ENCODE measurements around the gene SBF1. TPM values are rescaled to one million over a fixed set of nuclear protein-coding genes. Genes with fewer than 3 reads are reported as not detected.

Gene SBF1
- total and polyA plus RNA-seq, 2 of the 13 experiments (the other 11 are each of a cell fraction or from before 2014, with no cell fraction given), result 31.7 to 40.9 TPM

GRCh38 chr22:50456466-50457234, 18.2 kb downstream of the SBF1 start (continued):
- peak; percentile 52; the same call in 1 of the 2 replicates for TF ChIP-seq RAD21 (CRISPR knock-in tag; IDR thresholded peaks at IDR 0.05)
- no peak for TF ChIP-seq HMG20A (CRISPR knock-in tag; IDR thresholded peaks at IDR 0.05; ENCODE audit: borderline replicate concordance)
- no peak for TF ChIP-seq NCOR1 (IDR thresholded peaks at IDR 0.05; ENCODE audit: borderline replicate concordance, low read length)
- TF ChIP-seq, protein P1, sequence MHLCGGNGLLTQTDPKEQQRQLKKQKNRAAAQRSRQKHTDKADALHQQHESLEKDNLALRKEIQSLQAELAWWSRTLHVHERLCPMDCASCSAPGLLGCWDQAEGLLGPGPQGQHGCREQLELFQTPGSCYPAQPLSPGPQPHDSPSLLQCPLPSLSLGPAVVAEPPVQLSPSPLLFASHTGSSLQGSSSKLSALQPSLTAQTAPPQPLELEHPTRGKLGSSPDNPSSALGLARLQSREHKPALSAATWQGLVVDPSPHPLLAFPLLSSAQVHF (CRISPR knock-in tag; IDR thresholded peaks at IDR 0.05), result no peak
- TF ChIP-seq ZSCAN12 (CRISPR knock-in tag; IDR thresholded peaks at IDR 0.05), result no peak
- TF ChIP-seq, protein P2, sequence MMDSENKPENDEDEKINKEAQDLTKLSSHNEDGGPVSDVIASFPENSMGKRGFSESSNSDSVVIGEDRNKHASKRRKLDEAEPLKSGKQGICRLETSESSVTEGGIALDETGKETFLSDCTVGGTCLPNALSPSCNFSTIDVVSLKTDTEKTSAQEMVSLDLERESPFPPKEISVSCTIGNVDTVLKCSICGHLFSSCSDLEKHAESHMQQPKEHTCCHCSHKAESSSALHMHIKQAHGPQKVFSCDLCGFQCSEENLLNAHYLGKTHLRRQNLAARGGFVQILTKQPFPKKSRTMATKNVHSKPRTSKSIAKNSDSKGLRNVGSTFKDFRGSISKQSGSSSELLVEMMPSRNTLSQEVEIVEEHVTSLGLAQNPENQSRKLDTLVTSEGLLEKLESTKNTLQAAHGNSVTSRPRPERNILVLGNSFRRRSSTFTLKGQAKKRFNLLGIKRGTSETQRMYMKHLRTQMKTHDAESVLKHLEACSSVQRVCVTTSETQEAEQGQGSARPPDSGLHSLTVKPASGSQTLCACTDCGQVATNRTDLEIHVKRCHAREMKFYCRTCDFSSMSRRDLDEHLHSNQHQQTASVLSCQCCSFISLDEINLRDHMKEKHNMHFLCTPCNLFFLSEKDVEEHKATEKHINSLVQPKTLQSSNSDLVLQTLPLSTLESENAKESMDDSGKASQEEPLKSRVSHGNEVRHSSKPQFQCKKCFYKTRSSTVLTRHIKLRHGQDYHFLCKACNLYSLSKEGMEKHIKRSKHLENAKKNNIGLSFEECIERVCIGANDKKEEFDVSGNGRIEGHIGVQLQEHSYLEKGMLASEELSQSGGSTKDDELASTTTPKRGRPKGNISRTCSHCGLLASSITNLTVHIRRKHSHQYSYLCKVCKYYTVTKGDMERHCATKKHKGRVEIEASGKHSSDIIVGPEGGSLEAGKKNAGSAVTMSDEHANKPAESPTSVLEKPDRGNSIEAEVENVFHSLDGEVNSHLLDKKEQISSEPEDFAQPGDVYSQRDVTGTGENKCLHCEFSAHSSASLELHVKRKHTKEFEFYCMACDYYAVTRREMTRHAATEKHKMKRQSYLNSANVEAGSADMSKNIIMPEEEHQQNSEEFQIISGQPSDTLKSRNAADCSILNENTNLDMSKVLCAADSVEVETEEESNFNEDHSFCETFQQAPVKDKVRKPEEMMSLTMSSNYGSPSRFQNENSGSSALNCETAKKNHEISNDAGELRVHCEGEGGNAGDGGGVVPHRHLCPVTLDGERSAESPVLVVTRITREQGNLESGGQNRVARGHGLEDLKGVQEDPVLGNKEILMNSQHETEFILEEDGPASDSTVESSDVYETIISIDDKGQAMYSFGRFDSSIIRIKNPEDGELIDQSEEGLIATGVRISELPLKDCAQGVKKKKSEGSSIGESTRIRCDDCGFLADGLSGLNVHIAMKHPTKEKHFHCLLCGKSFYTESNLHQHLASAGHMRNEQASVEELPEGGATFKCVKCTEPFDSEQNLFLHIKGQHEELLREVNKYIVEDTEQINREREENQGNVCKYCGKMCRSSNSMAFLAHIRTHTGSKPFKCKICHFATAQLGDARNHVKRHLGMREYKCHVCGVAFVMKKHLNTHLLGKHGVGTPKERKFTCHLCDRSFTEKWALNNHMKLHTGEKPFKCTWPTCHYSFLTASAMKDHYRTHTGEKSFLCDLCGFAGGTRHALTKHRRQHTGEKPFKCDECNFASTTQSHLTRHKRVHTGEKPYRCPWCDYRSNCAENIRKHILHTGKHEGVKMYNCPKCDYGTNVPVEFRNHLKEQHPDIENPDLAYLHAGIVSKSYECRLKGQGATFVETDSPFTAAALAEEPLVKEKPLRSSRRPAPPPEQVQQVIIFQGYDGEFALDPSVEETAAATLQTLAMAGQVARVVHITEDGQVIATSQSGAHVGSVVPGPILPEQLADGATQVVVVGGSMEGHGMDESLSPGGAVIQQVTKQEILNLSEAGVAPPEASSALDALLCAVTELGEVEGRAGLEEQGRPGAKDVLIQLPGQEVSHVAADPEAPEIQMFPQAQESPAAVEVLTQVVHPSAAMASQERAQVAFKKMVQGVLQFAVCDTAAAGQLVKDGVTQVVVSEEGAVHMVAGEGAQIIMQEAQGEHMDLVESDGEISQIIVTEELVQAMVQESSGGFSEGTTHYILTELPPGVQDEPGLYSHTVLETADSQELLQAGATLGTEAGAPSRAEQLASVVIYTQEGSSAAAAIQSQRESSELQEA (CRISPR knock-in tag; IDR thresholded peaks at IDR 0.05; ENCODE audit: not compliant biosample characterization), result no peak
- TF ChIP-seq, protein P3, sequence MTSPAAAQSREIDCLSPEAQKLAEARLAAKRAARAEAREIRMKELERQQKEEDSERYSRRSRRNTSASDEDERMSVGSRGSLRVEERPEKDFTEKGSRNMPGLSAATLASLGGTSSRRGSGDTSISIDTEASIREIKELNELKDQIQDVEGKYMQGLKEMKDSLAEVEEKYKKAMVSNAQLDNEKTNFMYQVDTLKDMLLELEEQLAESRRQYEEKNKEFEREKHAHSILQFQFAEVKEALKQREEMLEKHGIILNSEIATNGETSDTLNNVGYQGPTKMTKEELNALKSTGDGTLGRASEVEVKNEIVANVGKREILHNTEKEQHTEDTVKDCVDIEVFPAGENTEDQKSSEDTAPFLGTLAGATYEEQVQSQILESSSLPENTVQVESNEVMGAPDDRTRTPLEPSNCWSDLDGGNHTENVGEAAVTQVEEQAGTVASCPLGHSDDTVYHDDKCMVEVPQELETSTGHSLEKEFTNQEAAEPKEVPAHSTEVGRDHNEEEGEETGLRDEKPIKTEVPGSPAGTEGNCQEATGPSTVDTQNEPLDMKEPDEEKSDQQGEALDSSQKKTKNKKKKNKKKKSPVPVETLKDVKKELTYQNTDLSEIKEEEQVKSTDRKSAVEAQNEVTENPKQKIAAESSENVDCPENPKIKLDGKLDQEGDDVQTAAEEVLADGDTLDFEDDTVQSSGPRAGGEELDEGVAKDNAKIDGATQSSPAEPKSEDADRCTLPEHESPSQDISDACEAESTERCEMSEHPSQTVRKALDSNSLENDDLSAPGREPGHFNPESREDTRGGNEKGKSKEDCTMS (CRISPR knock-in tag; conservative IDR thresholded peaks at IDR 0.05), result no peak
- TF ChIP-seq ZBTB33 (CRISPR knock-in tag; IDR thresholded peaks at IDR 0.05), result peak; percentile 29; the same call in 1 of the 2 replicates
- TF ChIP-seq ZSCAN20 (CRISPR knock-in tag; IDR thresholded peaks at IDR 0.05; ENCODE audit: borderline replicate concordance), result no peak
- TF ChIP-seq CTCF (CRISPR knock-in tag; IDR thresholded peaks at IDR 0.05), result peak; percentile 64
- TF ChIP-seq POLR2G (IDR thresholded peaks at IDR 0.05; ENCODE audit: low read depth, low read length), result no peak
- TF ChIP-seq STAG1 (CRISPR knock-in tag; IDR thresholded peaks at IDR 0.05), result peak; percentile 55
- no peak for TF ChIP-seq ZNF501 (CRISPR knock-in tag; IDR thresholded peaks at IDR 0.05)

Measured in HepG2 (cell line).